H1 (cell line): ENCODE results near the gene CTCF. TPM values are rescaled to one million over a fixed set of nuclear protein-coding genes. Genes with fewer than 3 reads are reported as not detected.

Source experiments
- CTCF ChIA-PET: fragments of 300-600 bp; sonication (Branson Sonifier 250); formaldehyde crosslinking; loops from one replicate; lab custom pipeline; 2021; ENCODE audit not compliant: partially characterized antibody; lab: Charles Lee
- POLR2A ChIA-PET: fragments of 300-600 bp; sonication (Branson Sonifier 250); formaldehyde crosslinking; loops from one replicate; lab custom pipeline; 2021; ENCODE audit warnings: inconsistent platforms; ENCODE audit not compliant: partially characterized antibody; lab: Charles Lee
- DNase-seq, 2 experiments: peaks; one replicate each; pipeline versions ENCODE4 v3.0.0 to v3.0.0-alpha.2; 2010 to 2022; ENCODE audit warnings: low spot score in 2 of 2, low read depth in 1 of 2, mixed read lengths in 1 of 2
- FAIRE-seq: peaks from 2 replicates; lab custom pipeline; 2011; peaks lifted over from hg19 to GRCh38; lab: Jason Lieb, UNC
- H2AFZ ChIP-seq: 2 replicates; pipeline ENCODE4 v1.8.1; 2012; ENCODE audit warnings: low read length, inconsistent platforms
- H2AK5ac ChIP-seq: 2 replicates; pipeline ENCODE4 v1.6.1; 2013; ENCODE audit warnings: low read depth, low read length
- H2BK120ac ChIP-seq: replicated peaks from 2 replicates; pipeline ENCODE3; 2013; ENCODE audit warnings: low read depth, low read length, inconsistent platforms
- H2BK12ac ChIP-seq: 2 replicates; pipeline ENCODE4 v1.6.1; 2013; ENCODE audit warnings: low read depth, low read length
- H2BK15ac ChIP-seq: 2 replicates; pipeline ENCODE4 v1.6.1; 2013; ENCODE audit warnings: low read length
- H2BK20ac ChIP-seq: 2 replicates; pipeline ENCODE4 v1.6.1; 2013; ENCODE audit warnings: low read length
- H2BK5ac ChIP-seq: 2 replicates; pipeline ENCODE4 v1.6.1; 2013; ENCODE audit warnings: low read depth, low read length
- H3K14ac ChIP-seq: 2 replicates; pipeline ENCODE4 v1.6.1; 2013; ENCODE audit warnings: inconsistent platforms; ENCODE audit not compliant: insufficient read length
- H3K18ac ChIP-seq: 2 replicates; pipeline ENCODE4 v1.6.1; 2013; ENCODE audit warnings: low read length; ENCODE audit errors: extremely low read depth
- H3K23ac ChIP-seq: 2 replicates; pipeline ENCODE4 v1.6.1; 2013; ENCODE audit warnings: inconsistent platforms; ENCODE audit not compliant: insufficient read length
- H3K23me2 ChIP-seq: 2 replicates; pipeline ENCODE4 v1.6.1; 2013; ENCODE audit warnings: low read depth, low read length
- H3K27ac ChIP-seq: 2 replicates; pipeline ENCODE4 v1.6.1; 2011; ENCODE audit warnings: low read depth, low read length, inconsistent platforms
- H3K27me3 ChIP-seq, 4 experiments: replicated peaks in 1 of 4; 1 replicate in 1 of 4; 2 replicates in 3 of 4; pipeline versions ENCODE4 v1.6.1 to v1.8.1; 2011 to 2013; ENCODE audit warnings: low read length in 3 of 4, mild to moderate bottlenecking in 3 of 4, inconsistent platforms in 2 of 4, mixed read lengths in 2 of 4, moderate library complexity in 1 of 4; ENCODE audit not compliant: control insufficient read depth in 3 of 4, insufficient read depth in 3 of 4; ENCODE audit errors: extremely low read depth in 1 of 4
- H3K36me3 ChIP-seq, 4 experiments: 2 replicates each; pipeline versions ENCODE4 v1.6.1 to v1.8.1; 2011 to 2013; ENCODE audit warnings: mild to moderate bottlenecking in 4 of 4, low read length in 3 of 4, moderate library complexity in 2 of 4, control low read depth in 1 of 4, inconsistent platforms in 1 of 4; ENCODE audit not compliant: insufficient read depth in 4 of 4, control insufficient read depth in 2 of 4
- H3K4ac ChIP-seq: replicated peaks from 2 replicates; pipeline ENCODE3; 2013; ENCODE audit warnings: low read length, low read depth, mixed read lengths, inconsistent platforms; ENCODE audit not compliant: insufficient read length
- H3K4me1 ChIP-seq, 4 experiments: replicated peaks in 1 of 4; 1 replicate in 1 of 4; 2 replicates in 3 of 4; pipeline versions ENCODE4 v1.6.1 to v1.8.1; 2011 to 2013; ENCODE audit warnings: low read length in 3 of 4, inconsistent platforms in 2 of 4, mixed read lengths in 1 of 4; ENCODE audit not compliant: insufficient read depth in 4 of 4, control insufficient read depth in 3 of 4
- H3K4me2 ChIP-seq, 2 experiments: 2 replicates each; pipeline versions ENCODE4 v1.6.1 to v1.8.1; 2011 to 2013; ENCODE audit warnings: low read depth in 2 of 2, low read length in 2 of 2, control low read depth in 1 of 2, inconsistent platforms in 1 of 2, mild to moderate bottlenecking in 1 of 2; ENCODE audit not compliant: insufficient read depth in 1 of 2
- H3K4me3 ChIP-seq, 4 experiments: fragments of 200-600, 300-600 bp in 1 of 4; sonication (generic), shearing (Covaris generic), sonication (Bioruptor Twin) in 1 of 4; 2 replicates each; pipeline versions ENCODE4 v1.5.1 to v1.8.1; 2011 to 2016; ENCODE audit warnings: low read length in 4 of 4, low read depth in 3 of 4, control low read depth in 2 of 4, inconsistent platforms in 2 of 4, mild to moderate bottlenecking in 2 of 4, mixed read lengths in 1 of 4, moderate library complexity in 1 of 4; ENCODE audit not compliant: insufficient read depth in 2 of 4; ENCODE audit errors: extremely low read depth in 1 of 4
- H3K56ac ChIP-seq: replicated peaks from 2 replicates; pipeline ENCODE3; 2013; ENCODE audit warnings: low read depth, mild to moderate bottlenecking, mixed read lengths, low read length, inconsistent platforms; ENCODE audit not compliant: insufficient read length
- H3K79me1 ChIP-seq: 2 replicates; pipeline ENCODE4 v1.6.1; 2013; ENCODE audit warnings: low read depth, low read length, control low read depth
- H3K79me2 ChIP-seq, 2 experiments: 2 replicates each; pipeline versions ENCODE4 v1.6.1 to v1.8.1; 2012 to 2013; ENCODE audit warnings: low read length in 2 of 2, mild to moderate bottlenecking in 2 of 2, inconsistent platforms in 1 of 2; ENCODE audit not compliant: insufficient read depth in 2 of 2, control insufficient read depth in 1 of 2
- H3K9ac ChIP-seq, 4 experiments: replicated peaks in 1 of 4; 1 replicate in 1 of 4; 2 replicates in 3 of 4; pipeline versions ENCODE4 v1.6.1 to v1.8.1; 2011 to 2013; ENCODE audit warnings: low read depth in 3 of 4, low read length in 3 of 4, control low read depth in 2 of 4, mild to moderate bottlenecking in 2 of 4, moderate library complexity in 2 of 4, inconsistent platforms in 1 of 4; ENCODE audit errors: extremely low read depth in 1 of 4
- H3K9me3 ChIP-seq, 2 experiments: 2 replicates each; pipeline versions ENCODE4 v1.6.1 to v1.8.1; 2012 to 2013; ENCODE audit warnings: mild to moderate bottlenecking in 2 of 2, moderate library complexity in 2 of 2, control low read depth in 1 of 2, inconsistent platforms in 1 of 2, low read depth in 1 of 2, low read length in 1 of 2, mixed read lengths in 1 of 2; ENCODE audit not compliant: insufficient read depth in 2 of 2
- H4K20me1 ChIP-seq, 2 experiments: replicated peaks in 1 of 2; 2 replicates each; pipeline versions ENCODE3 to v1.8.1; 2011 to 2013; ENCODE audit warnings: inconsistent platforms in 2 of 2, low read length in 2 of 2, mild to moderate bottlenecking in 1 of 2; ENCODE audit not compliant: insufficient read depth in 2 of 2, control insufficient read depth in 1 of 2
- H4K5ac ChIP-seq: 2 replicates; pipeline ENCODE4 v1.6.1; 2013; ENCODE audit warnings: low read length, low read depth, mixed read lengths, inconsistent platforms; ENCODE audit not compliant: insufficient read length
- H4K8ac ChIP-seq: 2 replicates; pipeline ENCODE4 v1.8.0; 2013; ENCODE audit warnings: mild to moderate bottlenecking, moderate library complexity, low read length, inconsistent platforms; ENCODE audit not compliant: insufficient read depth; ENCODE audit errors: extremely low read depth
- H4K91ac ChIP-seq: replicated peaks from 2 replicates; pipeline ENCODE3; 2013; ENCODE audit warnings: low read length, mixed read lengths, inconsistent platforms; ENCODE audit not compliant: insufficient read length
- PHF8 ChIP-seq: fragments of 200-600 bp; sonication (generic); conservative IDR thresholded peaks from 2 replicates; pipeline ENCODE4 v1.7.1; 2012; ENCODE audit warnings: low read depth, mild to moderate bottlenecking, inconsistent platforms, low read length, moderate library complexity
- POLR2A ChIP-seq, 2 experiments: IDR thresholded peaks; 1 replicate in 1 of 2; 2 replicates in 1 of 2; pipeline ENCODE4 v1.6.1; 2011; ENCODE audit warnings: low read depth in 2 of 2, low read length in 2 of 2, mild to moderate bottlenecking in 2 of 2; ENCODE audit errors: control extremely low read depth in 1 of 2
- WGBS, 2 experiments: shearing (Covaris generic) in 1 of 2; methylation state at CpG; one replicate each; pipeline versions ENCODE4 v1.1.6 to v1.1.7; 2013 to 2015; ENCODE audit warnings: low lambda C conversion rate in 2 of 2, mixed read lengths in 2 of 2, inconsistent platforms in 1 of 2, low coverage in 1 of 2, missing lambda C conversion rate in 1 of 2; ENCODE audit not compliant: insufficient replicate concordance in 2 of 2, insufficient coverage in 1 of 2, insufficient read length in 1 of 2; ENCODE audit errors: extremely low coverage in 1 of 2, missing lambda C conversion rate in 1 of 2; 5-methylcytosine and 5-hydroxymethylcytosine counted together
- polyA plus RNA-seq, 7 experiments: library from polyadenylated mRNA; depleted of rRNA in 3 of 7; stranded (reverse) in 5 of 7; unstranded in 2 of 7; fragments of >200 nt in 5 of 7; fragments of 200-250 nt in 2 of 7; gene quantifications; 1 replicate in 5 of 7; 2 replicates in 1 of 7; 4 replicates in 1 of 7; pipeline versions ENCODE4 v1.2.1 to v1.2.3, GENCODE V29; 2011 to 2013; ENCODE audit warnings: missing spikeins in 2 of 7, mixed read lengths in 2 of 7
- total RNA-seq: library from RNA; stranded (reverse); fragmentation: NEBNext Ultra II Directional; extraction: Animal tissue kit (Norgen Biotek cat#: 25700); gene quantifications from 2 replicates; pipeline ENCODE4 v1.2.1, GENCODE V29; 2021

Gene CTCF
- total and polyA plus RNA-seq, 2 of the 8 experiments (the other 6 are each of a cell fraction or from before 2014, with no cell fraction given): 32.4 to 66.0 TPM

GRCh38 chr16:67537270-67537635 lies 25.1 kb upstream of the CTCF start:
- Histone ChIP-seq H3K56ac (no peak overlapping the region), H2BK12ac (no peak overlapping the region), H3K4me2 (peak overlapping the region; percentile 89 to 91), H3K23ac (no peak overlapping the region), H3K27me3 (peaks cover 47 to 93% (median 88%) of the 10 kb centered on the region in 4 experiments), H4K8ac (peak overlapping the region; percentile 81), H2BK20ac (no peak overlapping the region), H3K4me1 (peaks cover 0 to 11% (median 6%) of the 10 kb centered on the region in 4 experiments; a peak in 5 of 7 replicates), H3K79me2 (no peaks in the 10 kb centered on the region), H3K9me3 (no peaks in the 10 kb centered on the region), H4K5ac (no peak overlapping the region), H3K36me3 (peaks cover 0 to 3% (median 0%) of the 10 kb centered on the region in 4 experiments; a peak in 2 of 8 replicates), H2BK15ac (no peak overlapping the region), H2AFZ (no peak overlapping the region), H3K9ac (peak overlapping the region in 2 of 4 experiments; percentile 34 to 38; a peak in 2 of 7 replicates), H3K18ac (peak overlapping the region; percentile 48), H3K4me3 (peak overlapping the region; percentile 40 to 73 (median 49)), H4K91ac (no peak overlapping the region), H3K14ac (no peak overlapping the region), H2AK5ac (no peak overlapping the region), H3K79me1 (no peaks in the 10 kb centered on the region; the same call in 1 of the 2 replicates), H2BK5ac (no peak overlapping the region), H4K20me1 (peaks cover 11 to 38% of the 10 kb centered on the region in 2 experiments), H2BK120ac (no peak overlapping the region), H3K23me2 (peaks cover 16% of the 10 kb centered on the region; the same call in 1 of the 2 replicates)
- no peak for FAIRE-seq
- WGBS, 2 experiments: 1% methylated on average over 27 of the region's 32 CpGs; no CpG with 5 or more reads in 1 of the 2 experiments
- CTCF ChIA-PET: interaction anchor here (0.6 to 4.1 kb wide), 21 partner anchors 8 to 214 kb away, joined by 3 to 80 read pairs (median 5); partner anchors contain the start of gene CARMIL2
- TF ChIP-seq POLR2A (IDR thresholded peaks at IDR 0.05; ENCODE audit: control extremely low read depth in 1 of 2, low read depth in 2 of 2, low read length in 2 of 2) (no peak), PHF8 (0 out of 2 replicates have a peak, but pooled peaks have one; percentile 22)
- TF ChIP-seq, all 59 proteins: peak for 1
- POLR2A ChIA-PET: interaction anchor here (1.0 to 5.1 kb wide), 9 partner anchors 8 to 183 kb away, joined by 3 to 27 read pairs (median 4); partner anchors contain the start of genes ACD and CTCF
- Histone ChIP-seq H3K4ac (no peak overlapping the region), H3K27ac (no peak overlapping the region)
- DNase-seq: peak in 1 of 2 experiments; percentile 71
